GM12801 (cell line): ENCODE data around the gene PRDM11.

Experiments
- CTCF ChIP-seq: IDR thresholded peaks from one replicate; pipeline ENCODE4 v1.5.1; 2011; ENCODE audit warnings: control low read depth; ENCODE audit not compliant: insufficient read length; ENCODE audit errors: extremely low read depth

Gene PRDM11

DNA sequence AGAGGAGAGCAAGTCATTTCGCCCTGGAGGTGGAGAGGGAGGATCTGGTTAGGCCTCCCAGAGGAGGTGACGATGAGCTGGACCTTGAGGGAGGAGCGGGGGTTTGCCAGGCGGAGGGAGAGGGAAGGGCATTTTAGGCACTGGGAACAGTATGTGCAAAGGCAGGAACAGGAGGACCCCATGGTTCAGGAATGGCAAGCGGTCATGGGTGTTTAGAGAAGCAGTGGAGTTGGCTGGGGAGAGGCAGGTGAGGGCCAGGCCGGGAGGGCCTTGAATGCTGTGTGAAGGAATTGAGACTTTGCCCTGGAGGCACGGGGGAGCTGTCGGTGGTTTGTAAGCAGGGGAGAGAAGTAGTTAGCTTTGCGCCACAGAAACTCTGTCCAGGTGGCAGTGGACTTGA is 10.3 kb downstream of the PRDM11 start:
- TF ChIP-seq CTCF = no peak

- no peak for TF ChIP-seq CTCF
Measured at GRCh38 chr11:45157247-45158209, 11.1 kb downstream of the PRDM11 start.

- no peak for TF ChIP-seq CTCF
Measured at GRCh38 chr11:45158210-45158731, 11.8 kb downstream of the PRDM11 start.

GRCh38 chr11:45158891-45159605 is 12.6 kb downstream of the PRDM11 start:
- TF ChIP-seq CTCF = no peak

DNA sequence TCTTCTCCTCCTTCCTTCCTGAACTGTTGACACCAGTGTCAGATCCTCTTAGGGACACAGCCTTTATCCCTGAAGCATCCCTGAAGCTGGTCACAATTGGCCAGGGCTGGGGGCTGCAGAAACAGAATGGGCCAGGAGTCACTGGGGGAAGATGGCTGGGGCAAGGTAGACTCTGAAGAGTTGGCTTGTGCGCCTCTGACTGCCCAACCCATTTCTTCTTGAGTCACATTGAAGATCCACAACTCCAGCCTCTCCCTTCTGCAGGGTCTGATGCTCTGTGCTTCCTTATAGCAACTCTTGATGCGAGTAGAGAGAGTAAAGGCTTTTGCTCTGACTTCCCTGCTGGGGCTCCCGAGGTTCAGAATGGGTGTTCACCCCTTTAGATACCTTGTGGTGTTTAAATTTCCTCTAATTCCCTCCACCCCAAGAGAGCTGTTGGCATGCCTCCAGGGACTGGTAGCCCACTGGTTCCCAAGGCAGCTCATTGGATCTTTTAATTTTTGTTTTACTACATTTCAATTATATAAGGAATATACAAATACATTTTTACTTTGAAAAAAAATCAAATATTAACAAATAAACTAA is 13.4 kb downstream of the PRDM11 start:
- TF ChIP-seq CTCF = no peak

DNA sequence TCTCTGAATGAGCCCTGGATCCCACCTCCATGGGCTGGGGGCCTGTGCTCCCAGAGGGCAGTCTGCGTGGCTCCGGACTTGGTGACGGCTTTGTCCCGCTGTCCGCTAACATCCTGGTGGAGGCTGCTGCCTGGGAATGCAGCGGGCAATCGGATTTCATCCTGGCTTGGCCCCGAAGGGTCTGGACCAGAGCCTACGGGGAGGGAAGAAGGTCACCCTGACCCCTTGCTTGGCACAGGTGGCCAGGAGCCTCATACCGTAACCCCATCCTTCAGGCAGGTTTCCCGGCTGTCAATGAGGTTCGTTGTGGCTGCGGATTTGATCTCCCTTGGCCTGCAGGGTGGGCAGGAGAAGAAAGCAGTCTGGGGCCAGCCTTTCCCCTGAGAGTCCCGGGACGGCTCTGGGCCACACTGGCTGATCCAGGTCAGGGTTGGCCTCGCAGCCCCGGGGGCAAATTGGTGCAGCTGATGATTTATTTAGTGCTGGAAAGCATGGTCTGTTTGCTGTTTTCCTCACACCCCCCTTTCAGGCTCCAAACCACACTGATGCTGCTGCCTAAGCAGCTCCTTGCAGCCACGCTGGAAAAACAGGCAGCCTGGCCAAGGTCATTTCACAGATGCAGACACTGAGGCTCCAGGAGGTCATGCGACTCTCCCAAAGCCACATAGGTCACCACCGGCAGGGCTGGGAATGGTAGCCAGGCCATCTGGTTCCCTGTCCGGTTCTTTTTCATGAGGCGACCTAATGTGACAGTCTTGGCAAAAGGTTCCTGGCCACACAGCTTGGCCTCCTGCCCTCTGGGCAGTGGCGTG is 15.0 kb downstream of the PRDM11 start:
- TF ChIP-seq CTCF = no peak
